Tibial artery (tissue), 4 donors: ENCODE results near the gene ADAM23.

Experiments
- DNase-seq, 2 donors: peaks; one replicate each; pipeline ENCODE4 v3.0.0-alpha.2; 2019
- H3K27ac ChIP-seq, 2 donors: fragments of 200-600 bp; sonication (generic) in 1 of 2; 1 replicate in 1 of 2; 2 replicates in 1 of 2; pipeline ENCODE4 v1.5.1; 2018 to 2019; ENCODE audit warnings: mild to moderate bottlenecking in 1 of 2
- H3K27me3 ChIP-seq, 2 donors: fragments of 200-600 bp; sonication (generic) in 1 of 2; one replicate each; pipeline versions ENCODE4 v1.5.1 to v1.6.0; 2016 to 2019
- H3K36me3 ChIP-seq, 3 donors: fragments of 200-600 bp; sonication (generic) in 2 of 3; one replicate each; pipeline ENCODE4 v1.5.1; 2016 to 2019; ENCODE audit warnings: mild to moderate bottlenecking in 2 of 3
- H3K4me1 ChIP-seq, 4 donors: fragments of 200-600 bp; sonication (generic) in 2 of 4; 1 replicate in 3 of 4; 2 replicates in 1 of 4; pipeline ENCODE4 v1.5.1; 2016 to 2019
- H3K4me3 ChIP-seq, 2 donors: fragments of 200-600 bp; sonication (generic) in 1 of 2; 1 replicate in 1 of 2; 2 replicates in 1 of 2; pipeline ENCODE4 v1.5.1; 2018 to 2019; ENCODE audit warnings: mild to moderate bottlenecking in 2 of 2
- H3K9me3 ChIP-seq, 3 donors: fragments of 200-600 bp; sonication (generic) in 1 of 3; one replicate each; pipeline ENCODE4 v1.5.1; 2016 to 2019
- intact Hi-C: fragments of 100-400 bp; cut with DNase I; formaldehyde crosslinking; loops from one replicate; pipeline ENCODE4 v1.15.0; 2023; ENCODE audit warnings: low total_unique reads
- TF ChIP-seq, protein P1 (sequence below), 2 experiments: fragments of 200-600 bp in 1 of 2; fragments of 450-650 bp in 1 of 2; IDR thresholded peaks; one replicate each; pipeline ENCODE4 v1.5.1; 2017 to 2019; ENCODE audit warnings: antibody characterized with exemption in 2 of 2, mild to moderate bottlenecking in 1 of 2, moderate library complexity in 1 of 2

Gene ADAM23

DNA sequence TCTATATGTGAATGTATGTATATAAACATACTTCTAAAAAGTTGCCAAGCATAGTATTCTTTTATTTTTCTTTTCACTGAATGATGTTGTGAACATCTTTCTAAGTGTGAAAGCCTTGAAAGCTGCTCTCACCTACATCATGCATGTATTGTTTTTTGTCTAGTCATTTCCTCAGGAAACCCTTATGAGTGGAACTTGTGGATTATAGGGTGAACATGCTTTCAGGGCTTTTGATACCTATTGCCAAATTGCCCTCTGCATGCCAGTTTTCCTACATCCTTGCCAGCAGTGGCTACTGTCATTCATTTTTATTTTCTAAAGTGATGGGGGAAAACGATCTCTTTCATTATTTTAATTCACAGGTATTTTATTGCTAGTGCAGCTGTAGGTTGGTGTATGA lies 78.3 kb downstream of the ADAM23 start:
- no peaks in the 10 kb centered on the region for H3K36me3 ChIP-seq
- no peaks in the 10 kb centered on the region for H3K27me3 ChIP-seq
- intact Hi-C loops: no loop called here
- no peaks in the 10 kb centered on the region for H3K4me1 ChIP-seq
- TF ChIP-seq, protein P1, sequence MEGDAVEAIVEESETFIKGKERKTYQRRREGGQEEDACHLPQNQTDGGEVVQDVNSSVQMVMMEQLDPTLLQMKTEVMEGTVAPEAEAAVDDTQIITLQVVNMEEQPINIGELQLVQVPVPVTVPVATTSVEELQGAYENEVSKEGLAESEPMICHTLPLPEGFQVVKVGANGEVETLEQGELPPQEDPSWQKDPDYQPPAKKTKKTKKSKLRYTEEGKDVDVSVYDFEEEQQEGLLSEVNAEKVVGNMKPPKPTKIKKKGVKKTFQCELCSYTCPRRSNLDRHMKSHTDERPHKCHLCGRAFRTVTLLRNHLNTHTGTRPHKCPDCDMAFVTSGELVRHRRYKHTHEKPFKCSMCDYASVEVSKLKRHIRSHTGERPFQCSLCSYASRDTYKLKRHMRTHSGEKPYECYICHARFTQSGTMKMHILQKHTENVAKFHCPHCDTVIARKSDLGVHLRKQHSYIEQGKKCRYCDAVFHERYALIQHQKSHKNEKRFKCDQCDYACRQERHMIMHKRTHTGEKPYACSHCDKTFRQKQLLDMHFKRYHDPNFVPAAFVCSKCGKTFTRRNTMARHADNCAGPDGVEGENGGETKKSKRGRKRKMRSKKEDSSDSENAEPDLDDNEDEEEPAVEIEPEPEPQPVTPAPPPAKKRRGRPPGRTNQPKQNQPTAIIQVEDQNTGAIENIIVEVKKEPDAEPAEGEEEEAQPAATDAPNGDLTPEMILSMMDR (IDR thresholded peaks at IDR 0.05): no peak
- H3K27ac ChIP-seq: no peak overlapping the region
- H3K9me3 ChIP-seq: no peaks in the 10 kb centered on the region
- H3K4me3 ChIP-seq: no peak overlapping the region
- DNase-seq: no peak

DNA sequence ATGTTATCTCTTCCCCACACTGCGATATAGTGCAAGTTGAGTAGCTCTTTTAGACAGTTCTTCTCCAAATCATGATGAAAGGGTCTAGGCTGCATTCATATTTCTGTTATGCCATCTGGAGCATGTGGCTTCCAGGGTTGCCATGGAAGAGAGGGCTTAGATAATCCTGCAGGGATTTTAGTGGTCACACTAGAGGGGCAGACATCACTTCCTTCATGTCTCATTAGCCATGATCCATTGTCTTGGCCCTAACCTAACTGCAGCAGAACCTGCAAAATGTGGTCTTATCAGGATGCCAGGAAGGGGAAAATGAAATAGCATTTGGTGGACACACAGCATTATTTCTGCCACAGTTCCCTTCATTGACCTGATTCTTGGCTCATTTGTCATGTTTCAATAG lies 83.1 kb downstream of the ADAM23 start:
- Histone ChIP-seq H3K36me3 (no peaks in the 10 kb centered on the region), H3K27me3 (no peaks in the 10 kb centered on the region), H3K27ac (no peak overlapping the region), H3K4me3 (no peak overlapping the region), H3K9me3 (no peaks in the 10 kb centered on the region), H3K4me1 (no peaks in the 10 kb centered on the region)
- intact Hi-C loops: no loop called here
- TF ChIP-seq, protein P1 (IDR thresholded peaks at IDR 0.05): no peak
- DNase-seq: no peak

DNA sequence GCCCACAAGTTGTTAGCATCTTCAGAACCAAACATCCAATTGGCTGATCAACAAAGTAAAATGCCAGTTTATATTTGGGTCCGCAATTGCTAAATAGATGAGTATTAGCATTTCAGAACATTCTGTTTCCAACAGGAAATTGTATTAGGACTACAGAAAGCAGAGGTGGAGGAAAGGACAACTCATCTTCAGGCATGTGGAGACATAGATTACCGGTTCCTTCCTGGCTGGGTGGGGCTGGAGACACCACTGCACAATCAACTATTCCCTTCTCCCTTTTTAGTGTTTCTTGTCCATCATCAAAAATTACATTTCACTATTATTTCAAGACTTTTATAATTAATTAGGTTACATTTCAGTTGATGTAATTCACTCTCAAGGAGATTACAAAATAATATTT lies 83.8 kb downstream of the ADAM23 start:
- DNase-seq: no peak
- intact Hi-C loops: no loop called here
- no peak overlapping the region for H3K27ac ChIP-seq
- H3K36me3 ChIP-seq: no peaks in the 10 kb centered on the region
- H3K9me3 ChIP-seq: no peaks in the 10 kb centered on the region
- TF ChIP-seq, protein P1 (IDR thresholded peaks at IDR 0.05): no peak
- no peaks in the 10 kb centered on the region for H3K4me1 ChIP-seq
- no peaks in the 10 kb centered on the region for H3K27me3 ChIP-seq
- no peak overlapping the region for H3K4me3 ChIP-seq

DNA sequence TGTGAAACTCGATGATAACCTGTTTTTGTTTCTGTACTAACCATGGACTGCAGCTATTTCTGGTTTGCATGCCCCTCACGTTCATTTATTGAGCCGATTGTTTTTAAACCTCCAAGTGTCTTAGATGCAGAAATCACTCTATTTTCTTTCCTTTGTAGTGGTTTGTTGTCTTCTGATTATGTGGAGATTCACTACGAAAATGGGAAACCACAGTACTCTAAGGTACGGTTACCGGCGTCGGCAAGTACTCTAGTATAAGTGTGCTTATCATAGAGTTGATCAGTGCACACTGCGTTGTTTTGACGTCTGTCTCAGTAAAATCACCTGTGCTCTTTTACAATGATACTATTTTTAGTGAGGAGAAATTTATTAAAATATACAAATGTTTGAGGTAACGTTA lies 87.4 kb downstream of the ADAM23 start:
- Histone ChIP-seq H3K4me1 (no peaks in the 10 kb centered on the region), H3K27me3 (no peaks in the 10 kb centered on the region), H3K9me3 (no peaks in the 10 kb centered on the region), H3K27ac (no peak overlapping the region), H3K4me3 (no peak overlapping the region), H3K36me3 (no peaks in the 10 kb centered on the region)
- TF ChIP-seq, protein P1 (IDR thresholded peaks at IDR 0.05): no peak
- intact Hi-C loops: no loop called here
- no peak for DNase-seq

DNA sequence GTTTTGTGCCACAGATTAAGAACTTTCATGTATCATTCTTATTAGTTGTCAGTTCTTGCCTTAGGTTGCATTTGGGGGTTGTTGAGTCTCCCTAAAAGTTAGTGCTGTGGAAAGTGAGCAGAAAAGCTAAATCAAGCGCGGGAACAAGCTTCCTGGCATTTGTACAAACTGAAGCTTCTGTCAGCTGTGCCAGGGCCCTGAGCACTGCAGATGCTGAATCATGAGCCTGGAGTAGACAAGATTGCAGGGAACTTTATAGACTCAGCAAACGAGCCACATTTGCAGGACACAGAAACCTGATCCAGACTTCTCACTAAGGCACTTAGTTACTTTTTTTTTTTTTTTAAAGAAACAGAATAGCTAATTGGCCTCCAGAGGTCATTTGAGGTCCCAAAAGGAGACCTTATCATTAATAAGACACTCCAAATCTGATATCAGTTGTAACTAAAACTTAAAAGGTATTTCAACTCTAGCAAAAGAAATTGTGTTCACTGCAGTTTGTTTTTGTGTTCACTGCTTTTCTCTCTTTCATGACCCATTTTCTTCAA lies 88.7 kb downstream of the ADAM23 start:
- H3K4me1 ChIP-seq: no peaks in the 10 kb centered on the region
- no peaks in the 10 kb centered on the region for H3K27me3 ChIP-seq
- no peak overlapping the region for H3K27ac ChIP-seq
- no peaks in the 10 kb centered on the region for H3K9me3 ChIP-seq
- intact Hi-C loops: no loop called here
- TF ChIP-seq, protein P1 (IDR thresholded peaks at IDR 0.05): no peak
- H3K4me3 ChIP-seq: no peak overlapping the region
- H3K36me3 ChIP-seq: no peaks in the 10 kb centered on the region
- DNase-seq: no peak

DNA sequence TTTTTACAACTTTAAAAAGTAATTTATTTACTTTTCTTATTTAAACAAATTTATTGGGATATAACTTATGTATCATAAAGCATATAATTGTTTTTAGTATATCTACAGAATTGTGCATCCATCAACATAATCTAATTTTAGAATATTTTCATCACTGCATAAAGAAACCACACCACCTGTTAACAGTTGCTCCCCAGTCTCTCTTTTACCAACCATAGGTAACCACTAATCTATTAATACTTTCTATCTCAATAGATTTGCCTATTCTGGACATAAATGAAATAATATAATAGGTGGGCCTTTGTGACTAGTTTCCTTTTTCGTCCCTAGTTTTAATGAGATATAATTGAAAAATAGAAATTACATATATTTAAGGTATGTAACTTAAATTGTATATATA lies 90.6 kb downstream of the ADAM23 start:
- H3K4me1 ChIP-seq: no peaks in the 10 kb centered on the region
- intact Hi-C loops: no loop called here
- TF ChIP-seq, protein P1 (IDR thresholded peaks at IDR 0.05): no peak

More for the DNA sequence above, 90.6 kb downstream of the ADAM23 start:
- Histone ChIP-seq H3K27me3 (no peaks in the 10 kb centered on the region), H3K9me3 (no peaks in the 10 kb centered on the region), H3K4me3 (no peak overlapping the region), H3K36me3 (no peaks in the 10 kb centered on the region), H3K27ac (no peak overlapping the region)
- no peak for DNase-seq
